HEK293 (cell line): ENCODE data around the gene LY9.

Experiments
- ZBTB20 ChIP-seq: fragments of 450-650 bp; formaldehyde crosslinking; IDR thresholded peaks from 2 replicates; pipeline ENCODE4 v1.5.1; 2016; ENCODE audit warnings: missing biosample characterization, missing genetic modification characterization
- ZNF175 ChIP-seq: fragments of 450-650 bp; formaldehyde crosslinking; IDR thresholded peaks from 2 replicates; pipeline ENCODE4 v1.5.1; 2016; ENCODE audit warnings: missing biosample characterization, missing genetic modification characterization
- ZNF580 ChIP-seq: fragments of 450-650 bp; formaldehyde crosslinking; IDR thresholded peaks from 2 replicates; pipeline ENCODE4 v1.5.1; 2016; ENCODE audit warnings: missing biosample characterization, missing genetic modification characterization

GRCh38 chr1:160834945-160835565, 39.1 kb downstream of the LY9 start:
- no peak for TF ChIP-seq ZNF580 (tag by site-specific recombination)
- no peak for TF ChIP-seq ZBTB20 (tag by site-specific recombination)
- no peak for TF ChIP-seq ZNF175 (tag by site-specific recombination)
